Left ventricle myocardium inferior (tissue), 1 donor: ENCODE measurements around the gene MGST1. TPM values are rescaled to one million over a fixed set of nuclear protein-coding genes. Genes with fewer than 3 reads are reported as not detected.

Source experiments
- DNase-seq: peaks from one replicate; pipeline ENCODE4 v3.0.0-alpha.2; 2020
- H3K27ac ChIP-seq: fragments of 200-600 bp; replicated peaks from 2 replicates; pipeline ENCODE4 v1.8.0; 2021
- H3K27me3 ChIP-seq: fragments of 200-600 bp; 2 replicates; pipeline ENCODE4 v1.8.0; 2021; ENCODE audit warnings: low read depth
- H3K36me3 ChIP-seq: fragments of 200-600 bp; 2 replicates; pipeline ENCODE4 v1.8.0; 2021
- H3K4me1 ChIP-seq: fragments of 200-600 bp; 2 replicates; pipeline ENCODE4 v1.8.0; 2021
- H3K4me3 ChIP-seq: fragments of 200-600 bp; 2 replicates; pipeline ENCODE4 v1.8.0; 2021; ENCODE audit warnings: mild to moderate bottlenecking, moderate library complexity
- H3K9me3 ChIP-seq: fragments of 200-600 bp; replicated peaks from 2 replicates; pipeline ENCODE4 v1.8.0; 2021
- CTCF ChIP-seq: fragments of 200-600 bp; IDR thresholded peaks from 2 replicates; pipeline ENCODE4 v1.8.0; 2021; ENCODE audit warnings: antibody characterized with exemption, mild to moderate bottlenecking, borderline replicate concordance
- intact Hi-C: fragments of 100-400 bp; cut with micrococcal nuclease; formaldehyde crosslinking; loops from one replicate; pipeline ENCODE4 v1.11.0; 2022
- total RNA-seq: library from RNA; stranded (reverse); fragmentation: NEBNext Ultra II Directional; extraction: Animal tissue kit (Norgen Biotek cat#: 25700); gene quantifications from one replicate; pipeline ENCODE4 v1.2.1, GENCODE V29; 2021
- donor health status: DM: no; HTN: yes; CAD: no; lungs with severe emphysema.

Gene MGST1
- total RNA-seq, 1 donor from 2014 or later = 15.2 TPM

DNA sequence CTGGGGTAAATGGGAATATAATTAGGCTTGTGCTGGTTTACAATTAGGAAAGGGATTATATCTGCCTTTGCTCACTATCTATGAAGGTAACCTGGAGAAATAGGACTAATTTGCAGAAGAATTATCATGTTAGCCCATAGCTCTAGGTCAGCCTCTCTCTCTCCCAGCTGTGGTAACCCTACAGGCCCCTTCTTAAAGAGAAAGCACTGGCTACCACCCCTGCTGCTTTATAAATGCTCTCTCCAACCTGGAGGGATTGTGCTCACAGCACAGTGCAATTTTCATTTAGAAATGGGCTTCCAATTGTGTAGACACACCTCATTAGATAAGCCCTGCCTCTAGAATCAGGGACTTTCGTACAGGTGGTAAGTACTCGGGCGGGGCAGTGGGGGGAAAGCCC lies 22.7 kb upstream of the MGST1 start:
- intact Hi-C loops = no loop called here
- no peak overlapping the region for H3K4me3 ChIP-seq
- no peaks in the 10 kb centered on the region for H3K4me1 ChIP-seq
- no peaks in the 10 kb centered on the region for H3K36me3 ChIP-seq
- no peak for DNase-seq
- peaks cover 11% of the 10 kb centered on the region for H3K9me3 ChIP-seq
- H3K27me3 ChIP-seq = no peaks in the 10 kb centered on the region
- TF ChIP-seq CTCF = no peak
- no peak overlapping the region for H3K27ac ChIP-seq

GRCh38 chr12:16325426-16325825 lies 22.0 kb upstream of the MGST1 start:
- Histone ChIP-seq H3K4me3 (no peak overlapping the region), H3K27me3 (no peaks in the 10 kb centered on the region), H3K4me1 (no peaks in the 10 kb centered on the region), H3K27ac (no peak overlapping the region), H3K9me3 (peaks cover 11% of the 10 kb centered on the region), H3K36me3 (no peaks in the 10 kb centered on the region)
- DNase-seq = no peak
- intact Hi-C loops = no loop called here
- TF ChIP-seq CTCF = no peak

DNA sequence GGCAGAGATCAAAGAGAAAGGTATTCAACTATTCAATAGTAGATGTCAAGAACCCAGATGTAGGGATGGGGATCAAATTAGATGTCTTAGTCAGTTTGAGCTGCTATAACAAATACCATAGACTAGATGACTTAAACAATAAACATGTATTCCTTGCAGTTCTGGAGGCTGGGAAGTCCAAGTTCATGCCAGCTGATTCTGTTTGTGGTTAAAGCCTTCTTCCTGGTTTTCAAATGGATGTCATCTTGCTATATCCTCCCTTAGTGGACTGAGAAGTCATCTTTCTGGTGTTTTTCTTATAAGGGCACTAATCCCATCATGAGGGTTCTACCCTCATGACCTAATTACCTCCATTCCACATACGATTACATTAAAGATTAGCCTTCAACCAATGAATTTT lies 19.5 kb upstream of the MGST1 start:
- peaks cover 11% of the 10 kb centered on the region for H3K9me3 ChIP-seq
- no peak for TF ChIP-seq CTCF
- no peaks in the 10 kb centered on the region for H3K36me3 ChIP-seq
- no peaks in the 10 kb centered on the region for H3K27me3 ChIP-seq
- no peaks in the 10 kb centered on the region for H3K4me1 ChIP-seq
- no peak for DNase-seq
- intact Hi-C loops = no loop called here
- H3K4me3 ChIP-seq = no peak overlapping the region
- no peak overlapping the region for H3K27ac ChIP-seq

- TF ChIP-seq CTCF = no peak
Observed at GRCh38 chr12:16329594-16329993, 17.9 kb upstream of the MGST1 start.

GRCh38 chr12:16330560-16330959 lies 16.9 kb upstream of the MGST1 start:
- Histone ChIP-seq H3K36me3 (no peaks in the 10 kb centered on the region), H3K27ac (no peak overlapping the region), H3K9me3 (peaks cover 11% of the 10 kb centered on the region), H3K4me3 (no peak overlapping the region), H3K4me1 (no peaks in the 10 kb centered on the region), H3K27me3 (no peaks in the 10 kb centered on the region)
- DNase-seq = no peak
- TF ChIP-seq CTCF = no peak
- intact Hi-C loops = no loop called here

More at GRCh38 chr12:16329594-16329993, 17.9 kb upstream of the MGST1 start:
- no peak overlapping the region for H3K27ac ChIP-seq
- intact Hi-C loops = no loop called here
- H3K4me1 ChIP-seq = no peaks in the 10 kb centered on the region
- peaks cover 11% of the 10 kb centered on the region for H3K9me3 ChIP-seq
- DNase-seq = no peak
- no peak overlapping the region for H3K4me3 ChIP-seq
- no peaks in the 10 kb centered on the region for H3K27me3 ChIP-seq
- H3K36me3 ChIP-seq = no peaks in the 10 kb centered on the region

DNA sequence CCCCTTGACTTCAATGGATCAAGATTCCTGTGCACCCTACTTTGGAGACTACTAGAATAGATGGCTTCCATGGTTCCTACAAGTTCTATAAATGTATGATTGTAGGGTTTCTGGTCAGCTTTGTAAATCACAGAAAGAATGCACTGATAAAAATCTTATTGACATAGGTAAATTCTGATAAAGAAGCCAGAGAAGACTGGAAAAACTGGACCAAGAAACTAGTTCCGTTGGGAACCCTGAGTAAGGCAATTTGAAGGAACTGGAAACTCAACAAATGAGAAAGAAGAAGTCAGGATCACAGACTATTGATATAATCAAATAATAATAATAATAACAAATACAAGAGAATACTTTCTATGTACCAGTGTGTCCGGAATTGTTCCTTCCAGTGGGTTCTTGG lies 15.4 kb upstream of the MGST1 start:
- intact Hi-C loops = no loop called here
- Histone ChIP-seq H3K4me1 (no peaks in the 10 kb centered on the region), H3K27ac (no peak overlapping the region), H3K27me3 (no peaks in the 10 kb centered on the region), H3K36me3 (no peaks in the 10 kb centered on the region), H3K9me3 (peaks cover 11% of the 10 kb centered on the region), H3K4me3 (no peak overlapping the region)
- no peak for TF ChIP-seq CTCF
- DNase-seq = no peak
